Trophoblast cell (in vitro differentiated cells and primary cell): ENCODE measurements around the gene SMPD3.

Experiments
- DNase-seq, 2 donors: peaks; one replicate each; pipeline ENCODE4 v3.0.0-alpha.2; 2016
- H2AFZ ChIP-seq: 2 replicates; pipeline ENCODE4 v1.6.1; 2013; ENCODE audit warnings: low read length, moderate library complexity, mild to moderate bottlenecking; ENCODE audit not compliant: insufficient read depth, poor library complexity
- H2AK5ac ChIP-seq: 2 replicates; pipeline ENCODE4 v1.6.1; 2013; ENCODE audit warnings: mild to moderate bottlenecking, low read length
- H2BK120ac ChIP-seq: 2 replicates; pipeline ENCODE4 v1.6.1; 2013; ENCODE audit warnings: low read length, mild to moderate bottlenecking, moderate library complexity; ENCODE audit not compliant: insufficient read depth, poor library complexity
- H2BK12ac ChIP-seq: 2 replicates; pipeline ENCODE4 v1.6.1; 2013; ENCODE audit warnings: mild to moderate bottlenecking, low read length, moderate library complexity
- H2BK5ac ChIP-seq: 2 replicates; pipeline ENCODE4 v1.6.1; 2013; ENCODE audit warnings: low read length, low read depth, moderate library complexity, mild to moderate bottlenecking; ENCODE audit not compliant: poor library complexity
- H3K14ac ChIP-seq: 2 replicates; pipeline ENCODE4 v1.6.1; 2013; ENCODE audit warnings: mild to moderate bottlenecking, low read length
- H3K18ac ChIP-seq: 2 replicates; pipeline ENCODE4 v1.6.1; 2013; ENCODE audit warnings: mild to moderate bottlenecking, low read length
- H3K23ac ChIP-seq: 2 replicates; pipeline ENCODE4 v1.6.1; 2013; ENCODE audit warnings: low read length
- H3K27ac ChIP-seq: 2 replicates; pipeline ENCODE4 v1.5.1; 2013; ENCODE audit warnings: low read depth, mild to moderate bottlenecking, inconsistent platforms, low read length, moderate library complexity
- H3K27me3 ChIP-seq: 2 replicates; pipeline ENCODE4 v1.6.1; 2013; ENCODE audit warnings: inconsistent platforms, mild to moderate bottlenecking, low read length, moderate library complexity; ENCODE audit not compliant: insufficient read depth
- H3K36me3 ChIP-seq, 2 experiments: 1 replicate in 1 of 2; 2 replicates in 1 of 2; pipeline ENCODE4 v1.6.1; 2013; ENCODE audit warnings: low read length in 2 of 2, mild to moderate bottlenecking in 2 of 2, moderate library complexity in 1 of 2; ENCODE audit not compliant: insufficient read depth in 2 of 2, control insufficient read depth in 1 of 2
- H3K4ac ChIP-seq: 2 replicates; pipeline ENCODE4 v1.6.1; 2013; ENCODE audit warnings: low read depth, mild to moderate bottlenecking, low read length, moderate library complexity
- H3K4me1 ChIP-seq, 2 experiments: 1 replicate in 1 of 2; 2 replicates in 1 of 2; pipeline ENCODE4 v1.6.1; 2013; ENCODE audit warnings: low read length in 2 of 2, mild to moderate bottlenecking in 2 of 2, moderate library complexity in 1 of 2; ENCODE audit not compliant: insufficient read depth in 2 of 2, control insufficient read depth in 1 of 2
- H3K4me2 ChIP-seq: 2 replicates; pipeline ENCODE4 v1.6.1; 2013; ENCODE audit warnings: inconsistent platforms, mild to moderate bottlenecking, low read length, moderate library complexity
- H3K4me3 ChIP-seq: 2 replicates; pipeline ENCODE4 v1.5.1; 2013; ENCODE audit warnings: mild to moderate bottlenecking, low read depth, low read length, inconsistent platforms
- H3K79me1 ChIP-seq: one replicate; pipeline ENCODE4 v1.6.1; 2013; ENCODE audit warnings: low read length
- H3K79me2 ChIP-seq: 2 replicates; pipeline ENCODE4 v1.6.1; 2013; ENCODE audit warnings: low read length, mild to moderate bottlenecking; ENCODE audit not compliant: control insufficient read depth, insufficient read depth, poor library complexity
- H3K9ac ChIP-seq: 2 replicates; pipeline ENCODE4 v1.6.1; 2013; ENCODE audit warnings: mild to moderate bottlenecking, low read length
- H3K9me3 ChIP-seq: 2 replicates; pipeline ENCODE4 v1.6.1; 2013; ENCODE audit warnings: low read depth, mild to moderate bottlenecking, control low read depth, inconsistent platforms, low read length; ENCODE audit not compliant: insufficient read depth
- H4K12ac ChIP-seq: 2 replicates; pipeline ENCODE4 v1.6.1; 2013; ENCODE audit warnings: low read depth, mild to moderate bottlenecking, low read length, moderate library complexity
- H4K8ac ChIP-seq: 2 replicates; pipeline ENCODE4 v1.6.1; 2013; ENCODE audit warnings: low read depth, mild to moderate bottlenecking, low read length, moderate library complexity
- H4K91ac ChIP-seq: one replicate; pipeline ENCODE4 v1.6.1; 2013; ENCODE audit warnings: low read depth, mild to moderate bottlenecking, low read length, moderate library complexity
- WGBS: extraction: QIAGEN DNeasy Blood & Tissue Kit; methylation state at CpG from one replicate; pipeline ENCODE4 v1.1.7; 2013; ENCODE audit warnings: missing lambda C conversion rate; ENCODE audit not compliant: insufficient read length, insufficient coverage; ENCODE audit errors: extremely low coverage; 5-methylcytosine and 5-hydroxymethylcytosine counted together

The SMPD3 gene

DNA sequence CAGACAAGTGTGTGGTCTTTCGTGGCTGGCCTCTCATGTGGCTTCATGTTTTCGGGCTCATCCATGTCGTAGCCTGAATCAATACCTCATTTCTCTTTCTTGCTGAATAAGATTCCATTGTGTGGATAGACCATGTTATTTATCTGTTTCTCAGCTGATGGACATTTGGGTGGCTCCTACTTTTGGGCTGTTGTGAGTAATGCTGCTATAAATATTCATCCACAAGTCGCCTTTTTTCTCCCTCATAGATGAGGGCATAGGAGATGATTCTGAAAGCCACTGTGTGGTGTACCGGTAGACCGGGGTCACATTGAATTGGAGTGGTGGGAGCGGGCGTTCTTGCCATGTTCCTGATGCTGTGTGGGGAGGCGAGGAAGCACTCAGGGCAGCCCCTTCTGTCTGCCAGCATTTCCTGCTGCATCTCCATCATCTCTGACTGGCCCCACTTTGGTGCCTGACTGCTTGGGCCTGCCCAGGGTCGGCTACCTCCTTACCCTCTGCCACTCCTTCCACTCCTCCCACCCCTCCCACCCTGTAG, 97.4 kb downstream of the SMPD3 start:
- no peak overlapping the region for H4K12ac ChIP-seq
- H3K27ac ChIP-seq: no peak overlapping the region
- no peak overlapping the region for H4K91ac ChIP-seq
- WGBS: no CpG with 5 or more reads among the region's 10 CpGs
- peaks cover 2% of the 10 kb centered on the region for H3K79me2 ChIP-seq
- no peak overlapping the region for H3K4me2 ChIP-seq
- H2BK5ac ChIP-seq: no peak overlapping the region
- no peak for DNase-seq
- H3K18ac ChIP-seq: no peak overlapping the region
- H3K79me1 ChIP-seq: peaks cover 8% of the 10 kb centered on the region
- H2AK5ac ChIP-seq: no peak overlapping the region
- no peak overlapping the region for H2BK12ac ChIP-seq
- no peak overlapping the region for H3K4me3 ChIP-seq
- no peaks in the 10 kb centered on the region for H3K27me3 ChIP-seq
- no peak overlapping the region for H3K9ac ChIP-seq
- H3K14ac ChIP-seq: no peak overlapping the region
- peaks cover 5% of the 10 kb centered on the region for H3K9me3 ChIP-seq
- peaks cover 19 to 36% of the 10 kb centered on the region in 2 experiments for H3K4me1 ChIP-seq
- peaks cover 50 to 58% of the 10 kb centered on the region in 2 experiments for H3K36me3 ChIP-seq
- no peak overlapping the region for H3K23ac ChIP-seq
- no peak overlapping the region for H3K4ac ChIP-seq
- H2BK120ac ChIP-seq: no peak overlapping the region
- no peak overlapping the region for H4K8ac ChIP-seq
- no peak overlapping the region for H2AFZ ChIP-seq

DNA sequence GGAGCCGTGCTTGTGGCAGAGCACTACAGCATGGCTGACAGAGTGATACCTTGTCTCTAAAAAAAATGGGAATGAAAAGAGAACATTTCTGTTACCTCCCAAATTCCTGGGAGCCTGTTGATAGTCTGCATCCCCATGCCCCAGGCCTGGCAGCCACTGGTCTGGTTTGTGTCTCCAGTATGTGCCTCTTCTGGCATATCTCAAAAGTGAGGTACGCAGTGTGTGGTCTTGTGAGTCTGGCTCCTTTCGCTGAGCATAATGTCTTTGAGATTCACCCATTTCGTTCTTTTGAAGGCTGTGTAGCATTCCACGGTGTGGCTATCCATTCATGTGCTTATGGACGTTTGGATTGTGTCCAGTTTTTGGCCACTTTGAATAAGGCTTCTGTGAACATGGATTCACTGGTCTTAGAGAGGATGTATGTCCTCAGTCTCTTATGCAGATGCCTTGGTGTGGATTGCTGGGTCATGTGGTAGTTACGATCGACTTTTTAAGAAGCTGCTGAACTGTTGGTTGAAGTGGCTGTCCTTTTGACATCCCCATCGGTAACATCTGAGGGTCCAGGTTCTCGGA, 98.4 kb downstream of the SMPD3 start:
- Histone ChIP-seq H2AK5ac (no peak overlapping the region), H3K79me2 (peaks cover 2% of the 10 kb centered on the region), H3K27me3 (no peaks in the 10 kb centered on the region), H3K36me3 (peaks cover 47 to 55% of the 10 kb centered on the region in 2 experiments), H2BK12ac (no peak overlapping the region), H3K4me3 (no peak overlapping the region), H4K12ac (no peak overlapping the region), H3K9ac (no peak overlapping the region), H2BK5ac (no peak overlapping the region), H3K4ac (no peak overlapping the region), H2AFZ (no peak overlapping the region), H3K27ac (peak overlapping the region; percentile 28), H3K4me1 (peaks cover 20 to 42% of the 10 kb centered on the region in 2 experiments), H3K14ac (no peak overlapping the region), H3K79me1 (peaks cover 8% of the 10 kb centered on the region), H3K23ac (no peak overlapping the region), H2BK120ac (no peak overlapping the region), H3K18ac (no peak overlapping the region), H4K8ac (no peak overlapping the region), H3K9me3 (peaks cover 2% of the 10 kb centered on the region), H3K4me2 (no peak overlapping the region), H4K91ac (no peak overlapping the region)
- no peak for DNase-seq
- no CpG with 5 or more reads among the region's 10 CpGs for WGBS

DNA sequence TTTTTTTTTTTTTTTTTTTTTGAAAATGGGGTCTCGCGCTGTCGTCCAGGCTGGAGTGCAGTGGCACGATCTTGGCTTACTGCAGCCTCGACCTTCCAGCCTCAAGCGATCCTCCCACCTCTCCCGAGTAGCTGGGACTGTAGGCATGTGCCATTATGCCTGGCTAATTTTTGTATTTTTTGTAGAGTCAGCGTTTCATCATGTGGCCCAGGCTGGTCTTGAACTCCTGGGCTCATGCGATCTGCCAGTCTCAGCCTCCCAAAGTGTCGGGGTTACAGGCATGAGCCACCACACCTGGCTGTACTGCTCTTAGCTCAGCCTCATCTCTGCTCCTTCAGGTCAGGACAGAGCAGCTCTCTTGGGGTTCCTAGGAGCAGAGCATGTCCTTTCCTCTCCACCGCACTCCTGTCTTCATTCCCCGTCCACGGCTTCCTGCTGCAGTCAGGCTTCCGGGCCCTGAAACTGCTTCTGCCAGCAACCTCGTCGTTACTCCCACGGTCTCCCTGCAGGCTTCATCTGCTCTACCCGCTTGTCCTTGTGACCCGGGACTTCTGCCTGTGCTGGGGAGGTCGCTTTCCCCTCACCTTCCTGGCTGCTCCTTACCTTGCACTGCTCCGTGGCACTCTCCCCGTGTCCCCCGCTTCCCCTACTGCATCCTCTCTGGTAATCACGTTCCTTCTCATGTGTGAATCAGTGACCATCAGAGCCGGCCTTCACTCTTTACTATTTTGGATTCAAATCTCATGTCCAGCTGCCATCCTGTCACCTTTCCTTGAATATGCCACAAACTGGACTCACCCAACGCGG, 99.5 kb downstream of the SMPD3 start:
- no peak overlapping the region for H3K4ac ChIP-seq
- peaks cover 2% of the 10 kb centered on the region for H3K9me3 ChIP-seq
- H4K8ac ChIP-seq: no peak overlapping the region
- H3K18ac ChIP-seq: no peak overlapping the region
- H2AK5ac ChIP-seq: no peak overlapping the region
- no peak for DNase-seq
- H3K27ac ChIP-seq: no peak overlapping the region
- peak overlapping the region; percentile 29 for H4K91ac ChIP-seq
- H3K9ac ChIP-seq: no peak overlapping the region
- no peak overlapping the region for H3K4me2 ChIP-seq
- H2BK5ac ChIP-seq: no peak overlapping the region
- peaks cover 38 to 44% of the 10 kb centered on the region in 2 experiments for H3K36me3 ChIP-seq
- peak overlapping the region; percentile 10 for H2BK12ac ChIP-seq
- H3K14ac ChIP-seq: no peak overlapping the region
- no peak overlapping the region for H3K4me3 ChIP-seq
- H3K27me3 ChIP-seq: no peaks in the 10 kb centered on the region
- H3K23ac ChIP-seq: no peak overlapping the region
- H2AFZ ChIP-seq: no peak overlapping the region
- H3K4me1 ChIP-seq: peaks cover 20 to 42% of the 10 kb centered on the region in 2 experiments
- WGBS: no CpG with 5 or more reads among the region's 27 CpGs
- peaks cover 2% of the 10 kb centered on the region for H3K79me2 ChIP-seq
- H4K12ac ChIP-seq: no peak overlapping the region
- peaks cover 8% of the 10 kb centered on the region for H3K79me1 ChIP-seq
- H2BK120ac ChIP-seq: no peak overlapping the region

DNA sequence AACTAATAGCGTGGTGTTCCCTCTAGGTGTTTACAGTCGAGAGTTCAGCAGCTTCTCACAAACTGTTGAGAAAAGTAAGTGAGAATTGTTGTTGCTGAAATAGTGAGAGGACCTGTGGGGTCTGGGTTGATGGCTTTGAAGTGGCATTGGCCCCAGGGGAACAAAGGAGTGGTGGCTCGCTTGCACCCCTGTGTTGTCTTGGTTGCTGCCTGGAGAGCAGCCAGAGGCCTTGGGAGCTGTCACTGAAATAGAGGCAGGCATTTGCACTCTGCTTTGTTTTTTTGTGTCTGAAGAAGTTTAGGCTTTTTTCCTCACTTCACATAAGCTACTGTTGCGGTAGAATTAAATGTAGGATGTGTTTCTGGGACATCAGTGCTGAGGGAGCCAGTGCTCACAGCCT, 100.7 kb downstream of the SMPD3 start:
- peaks cover 2% of the 10 kb centered on the region for H3K79me2 ChIP-seq
- H3K27me3 ChIP-seq: no peaks in the 10 kb centered on the region
- no peak overlapping the region for H2BK5ac ChIP-seq
- no peak overlapping the region for H4K8ac ChIP-seq
- H3K4me2 ChIP-seq: no peak overlapping the region
- H3K27ac ChIP-seq: no peak overlapping the region
- peaks cover 33 to 39% of the 10 kb centered on the region in 2 experiments for H3K36me3 ChIP-seq
- no peak overlapping the region for H3K23ac ChIP-seq
- peaks cover 20 to 42% of the 10 kb centered on the region in 2 experiments for H3K4me1 ChIP-seq
- H2AK5ac ChIP-seq: no peak overlapping the region
- H3K4ac ChIP-seq: no peak overlapping the region
- no peak overlapping the region for H4K91ac ChIP-seq
- peaks cover 2% of the 10 kb centered on the region for H3K9me3 ChIP-seq
- no CpG with 5 or more reads among the region's 4 CpGs for WGBS
- H3K18ac ChIP-seq: no peak overlapping the region
- H3K9ac ChIP-seq: no peak overlapping the region
- H2BK120ac ChIP-seq: no peak overlapping the region
- no peak overlapping the region for H3K14ac ChIP-seq
- no peak overlapping the region for H2BK12ac ChIP-seq
- peaks cover 8% of the 10 kb centered on the region for H3K79me1 ChIP-seq
- no peak overlapping the region for H2AFZ ChIP-seq
- H4K12ac ChIP-seq: no peak overlapping the region
- DNase-seq: no peak
- no peak overlapping the region for H3K4me3 ChIP-seq
